K562 (cell line): ENCODE data around the gene OVCA2. TPM values are rescaled to one million over a fixed set of nuclear protein-coding genes. Genes with fewer than 3 reads are reported as not detected.

Experiments
- ATAC-seq: fragments of 200-7000 bp; cut with Tn5 transposase; 3 replicates; pipeline ENCODE4 v1.9.1; 2020; ENCODE audit warnings: moderate library complexity
- BruUV-seq: library from RNA; stranded (reverse); fragments of 400-500 nt; replicated peaks from 2 replicates; lab custom pipeline; 2021; lab: Mats Ljungman, UMichigan
- CTCF ChIA-PET: fragments of 300-600 bp; formaldehyde crosslinking; extraction: SDS; loops from one replicate; lab custom pipeline; 2021; ENCODE audit warnings: low intra/inter-chr PET ratio; lab: Yijun Ruan, JAX
- POLR2A ChIA-PET: fragments of 300-600, 350-650 bp; sonication (Branson Sonifier 250); formaldehyde crosslinking; extraction: SDS; loops from one replicate; lab custom pipeline; 2021; ENCODE audit warnings: antibody characterized with exemption, inconsistent platforms; lab: Yijun Ruan, JAX
- DNase-seq, 4 experiments: peaks; one replicate each; pipeline versions ENCODE4 v3.0.0 to v3.0.0-alpha.2; 2011 to 2018; ENCODE audit warnings: low spot score in 3 of 4, mixed read lengths in 3 of 4; ENCODE audit errors: extremely low read depth in 1 of 4
- FAIRE-seq: peaks from 2 replicates; lab custom pipeline; 2011; peaks lifted over from hg19 to GRCh38; lab: Jason Lieb, UNC
- H2AFZ ChIP-seq: 2 replicates; pipeline ENCODE4 v1.6.0; 2011; ENCODE audit warnings: low read depth, low read length, control low read depth, inconsistent platforms
- H3K27ac ChIP-seq: fragments of 200-600 bp; 3 replicates; pipeline ENCODE4 v1.8.0; 2011; ENCODE audit warnings: low read depth, mild to moderate bottlenecking, control low read depth, inconsistent platforms, low read length, moderate library complexity, mixed read lengths; ENCODE audit errors: extremely low read depth
- H3K27me3 ChIP-seq, 2 experiments: fragments of 300-600 bp in 1 of 2; 2 replicates in 1 of 2; 3 replicates in 1 of 2; pipeline versions ENCODE4 v1.6.0 to v1.8.0; 2011; ENCODE audit warnings: inconsistent platforms in 2 of 2, low read length in 2 of 2, mild to moderate bottlenecking in 1 of 2, mixed read lengths in 1 of 2, moderate library complexity in 1 of 2; ENCODE audit not compliant: control insufficient read depth in 2 of 2, insufficient read depth in 2 of 2
- H3K36me3 ChIP-seq: fragments of 300-600 bp; 3 replicates; pipeline ENCODE4 v1.8.0; 2011; ENCODE audit warnings: mild to moderate bottlenecking, low read length, inconsistent platforms; ENCODE audit not compliant: control insufficient read depth, insufficient read depth
- H3K4me1 ChIP-seq, 2 experiments: fragments of 200-600 bp in 1 of 2; replicated peaks in 1 of 2; 2 replicates in 1 of 2; 3 replicates in 1 of 2; pipeline versions ENCODE4 v1.5.1 to v1.8.0; 2011; ENCODE audit warnings: inconsistent platforms in 2 of 2, low read length in 2 of 2, mild to moderate bottlenecking in 1 of 2, mixed read lengths in 1 of 2, moderate library complexity in 1 of 2; ENCODE audit not compliant: control insufficient read depth in 2 of 2, insufficient read depth in 2 of 2
- H3K4me2 ChIP-seq: 2 replicates; pipeline ENCODE4 v1.6.1; 2011; ENCODE audit warnings: low read length, control low read depth, inconsistent platforms, mixed read lengths; ENCODE audit not compliant: insufficient read depth
- H3K4me3 ChIP-seq: fragments of 200-600 bp; sonication (generic), shearing (Covaris generic); 2 replicates; pipeline ENCODE4 v1.5.1; 2016; ENCODE audit warnings: control low read depth, inconsistent platforms
- H3K79me2 ChIP-seq: fragments of 200-600 bp; 3 replicates; pipeline ENCODE4 v1.8.0; 2011; ENCODE audit warnings: low read length, inconsistent platforms; ENCODE audit not compliant: control insufficient read depth, insufficient read depth
- H3K9ac ChIP-seq, 2 experiments: 2 replicates each; pipeline versions ENCODE4 v1.6.0 to v1.6.1; 2011; ENCODE audit warnings: low read depth in 2 of 2, low read length in 2 of 2, control low read depth in 1 of 2, inconsistent platforms in 1 of 2, mild to moderate bottlenecking in 1 of 2, mixed read lengths in 1 of 2; ENCODE audit not compliant: insufficient read depth in 1 of 2
- H3K9me1 ChIP-seq: one replicate; pipeline ENCODE4 v1.6.0; 2011; ENCODE audit warnings: inconsistent platforms, mild to moderate bottlenecking, low read length, moderate library complexity; ENCODE audit not compliant: control insufficient read depth, insufficient read depth
- H3K9me3 ChIP-seq: replicated peaks from 2 replicates; pipeline ENCODE4 v1.5.1; 2011; ENCODE audit warnings: low read depth, low read length, inconsistent platforms; ENCODE audit not compliant: control insufficient read depth, insufficient read depth
- H4K20me1 ChIP-seq: replicated peaks from 2 replicates; pipeline ENCODE4 v1.6.1; 2011; ENCODE audit warnings: low read length, inconsistent platforms, mixed read lengths; ENCODE audit not compliant: control insufficient read depth, insufficient read depth
- ADNP ChIP-seq: fragments of 200-800 bp; sonication (Bioruptor generic); IDR thresholded peaks from 2 replicates; pipeline ENCODE4 v1.6.1; 2016; ENCODE audit warnings: missing genetic modification characterization, missing compliant biosample characterization
- ARID3B ChIP-seq: fragments of 250-450 bp; sonication (Bioruptor Pico); IDR thresholded peaks from 2 replicates; pipeline ENCODE4 v1.4.0; 2020; ENCODE audit warnings: borderline replicate concordance
- BRD9 ChIP-seq: fragments of 450-650 bp; IDR thresholded peaks from 2 replicates; pipeline ENCODE4 v1.6.1; 2018; ENCODE audit warnings: low read depth; ENCODE audit not compliant: partially characterized antibody
- CBX5 ChIP-seq: IDR thresholded peaks from 2 replicates; pipeline ENCODE4 v1.6.1; 2014; ENCODE audit warnings: low read depth, borderline replicate concordance
- CREB1 ChIP-seq, 2 experiments: sonication (generic) in 1 of 2; formaldehyde crosslinking in 1 of 2; IDR thresholded peaks; 2 replicates each; pipeline versions ENCODE4 v1.6.1 to v1.8.0; 2012 to 2022; ENCODE audit warnings: inconsistent platforms in 1 of 2, mild to moderate bottlenecking in 1 of 2, missing genetic modification reagents in 1 of 2, moderate library complexity in 1 of 2
- EP300 ChIP-seq: IDR thresholded peaks from 2 replicates; pipeline ENCODE4 v1.6.1; 2012; ENCODE audit warnings: low read length, improper control_type of control experiment
- FOXA3 ChIP-seq, 2 experiments: fragments of 450-650 bp in 1 of 2; sonication (generic) in 1 of 2; formaldehyde crosslinking; IDR thresholded peaks in 1 of 2; conservative IDR thresholded peaks in 1 of 2; 2 replicates each; pipeline versions ENCODE4 v1.4.0 to v1.8.0; 2020 to 2022; ENCODE audit warnings: mild to moderate bottlenecking in 2 of 2, missing genetic modification reagents in 1 of 2
- HMG20B ChIP-seq: fragments of 250-450 bp; sonication (Bioruptor Pico); IDR thresholded peaks from 2 replicates; pipeline ENCODE4 v1.5.0; 2021; ENCODE audit warnings: mild to moderate bottlenecking
- LARP7 ChIP-seq: fragments of 450-650 bp; IDR thresholded peaks from 2 replicates; pipeline ENCODE4 v1.6.1; 2016
- MEF2A ChIP-seq: IDR thresholded peaks from 2 replicates; pipeline ENCODE4 v1.6.1; 2011; ENCODE audit warnings: low read depth, mild to moderate bottlenecking, low read length, moderate library complexity; ENCODE audit not compliant: control insufficient read depth
- MTA2 ChIP-seq: fragments of 450-650 bp; IDR thresholded peaks from 2 replicates; pipeline ENCODE4 v1.6.1; 2016; ENCODE audit warnings: low read depth
- MYNN ChIP-seq, 2 experiments: sonication (generic); formaldehyde crosslinking in 1 of 2; IDR thresholded peaks; 2 replicates each; pipeline versions ENCODE4 v1.5.0 to v1.6.1; 2016 to 2020; ENCODE audit warnings: antibody characterized with exemption in 1 of 2, missing genetic modification reagents in 1 of 2
- NR2C1 ChIP-seq, 2 experiments: fragments of 450-650 bp; IDR thresholded peaks; 2 replicates each; pipeline ENCODE4 v1.6.1; 2017; ENCODE audit warnings: mild to moderate bottlenecking in 2 of 2, antibody characterized with exemption in 1 of 2, inconsistent platforms in 1 of 2, missing compliant biosample characterization in 1 of 2, missing genetic modification characterization in 1 of 2
- NR2C2 ChIP-seq, 2 experiments: fragments of 200-800 bp in 1 of 2; sonication (Bioruptor generic) in 1 of 2; sonication (generic) in 1 of 2; formaldehyde crosslinking in 1 of 2; IDR thresholded peaks; 2 replicates each; pipeline versions ENCODE4 v1.6.1 to v1.8.0; 2016 to 2022; ENCODE audit warnings: mild to moderate bottlenecking in 1 of 2, missing compliant biosample characterization in 1 of 2, missing genetic modification characterization in 1 of 2, missing genetic modification reagents in 1 of 2
- SMAD1 ChIP-seq: fragments of 150-350 bp; IDR thresholded peaks from 2 replicates; pipeline ENCODE4 v1.6.1; 2014; ENCODE audit warnings: low read length, low read depth; ENCODE audit not compliant: partially characterized antibody
- STAT5B ChIP-seq: fragments of 250-450 bp; sonication (Bioruptor Pico); IDR thresholded peaks from 2 replicates; pipeline ENCODE4 v1.8.0; 2021; ENCODE audit warnings: mild to moderate bottlenecking, inconsistent platforms
- ZNF511 ChIP-seq: sonication (generic); formaldehyde crosslinking; IDR thresholded peaks from 2 replicates; pipeline ENCODE4 v1.8.0; 2022; ENCODE audit warnings: mild to moderate bottlenecking, missing genetic modification reagents
- WGBS: fragments of 100-300 bp; shearing (Covaris generic); methylation state at CpG from one replicate; pipeline ENCODE4 v1.1.6; 2016; ENCODE audit warnings: low coverage, mixed read lengths; ENCODE audit not compliant: insufficient coverage; ENCODE audit errors: missing lambda C conversion rate; 5-methylcytosine and 5-hydroxymethylcytosine counted together
- in situ Hi-C: fragments of 300-500 bp; cut with MboI; formaldehyde crosslinking; loops from 4 replicates; pipeline ENCODE4 v1.15.0; 2018; ENCODE audit warnings: inconsistent platforms, mixed read lengths
- intact Hi-C: fragments of 100-400 bp; cut with micrococcal nuclease; formaldehyde crosslinking; loops from 2 replicates; pipeline ENCODE4 v1.14.2; 2022
- polyA plus RNA-seq, 8 experiments: library from polyadenylated mRNA; depleted of rRNA in 4 of 8; stranded (reverse) in 5 of 8; unstranded in 3 of 8; fragments of >200 nt; fragmentation: Nextera tagmentation in 2 of 8; fragmentation: Illumina TruSeq in 1 of 8; extraction: Ambion mirVana in 2 of 8; extraction: Trizol in 1 of 8; gene quantifications; 2 replicates each; pipeline versions ENCODE4 v1.2.1 to v1.2.3, GENCODE V29; 2011 to 2014; ENCODE audit warnings: inconsistent platforms in 1 of 8, missing spikeins in 1 of 8
- total RNA-seq, 7 experiments: library from RNA; depleted of rRNA in 6 of 7; stranded (reverse); fragments of >200 nt in 6 of 7; fragmentation: Illumina TruSeq in 2 of 7; extraction: Trizol in 2 of 7; gene quantifications; 2 replicates each; pipeline versions ENCODE4 v1.2.1 to v1.2.3, GENCODE V29; 2011 to 2021; ENCODE audit warnings: low replicate concordance in 1 of 7

Gene OVCA2
- total and polyA plus RNA-seq, 9 of the 15 experiments (the other 6 are each of a cell fraction or from before 2014, with no cell fraction given): 3.0 to 23.7 (median 14.1) TPM

DNA sequence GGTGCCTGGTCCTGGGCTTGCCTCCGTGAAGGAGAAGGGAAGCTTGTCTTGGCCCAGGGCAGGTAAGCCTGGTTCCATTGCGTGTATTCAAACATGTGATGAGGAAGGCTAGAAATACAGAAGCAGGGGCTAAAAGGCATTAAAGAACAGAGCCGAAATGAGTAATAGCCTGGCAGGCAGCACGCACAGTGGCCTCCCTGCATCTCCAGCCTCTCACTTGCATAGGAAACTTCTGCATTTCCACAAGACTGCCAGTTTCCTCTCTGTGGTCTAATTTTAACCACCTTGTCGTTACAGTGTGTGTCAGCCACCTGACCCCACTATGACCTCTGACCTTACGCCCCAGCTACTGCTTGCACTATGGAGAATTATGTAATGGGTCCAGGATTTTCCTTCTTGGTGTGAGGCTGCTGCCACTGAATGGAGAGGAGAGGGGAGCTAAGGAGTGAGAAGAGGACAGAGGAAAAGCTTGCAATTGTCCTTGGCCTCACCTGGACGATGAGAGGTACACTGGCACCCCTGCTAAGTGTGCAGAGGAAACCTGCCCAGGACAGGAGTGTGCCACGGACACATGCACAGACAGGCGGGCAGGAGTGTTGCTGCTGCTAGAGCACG is 45.9 kb downstream of the OVCA2 start:
- intact Hi-C loops: no loop called here
- in situ Hi-C loops: no loop called here
- BruUV-seq: no TSS peak
- no peak for FAIRE-seq
- Histone ChIP-seq H3K27ac (no peak overlapping the region), H3K79me2 (no peaks in the 10 kb centered on the region), H3K9me3 (no peaks in the 10 kb centered on the region), H3K4me1 (peaks cover 34 to 46% of the 10 kb centered on the region in 2 experiments), H3K4me2 (no peak overlapping the region), H4K20me1 (no peaks in the 10 kb centered on the region; the same call in 1 of the 2 replicates), H3K9me1 (peaks cover 1% of the 10 kb centered on the region), H3K27me3 (no peaks in the 10 kb centered on the region), H3K4me3 (no peak overlapping the region), H3K9ac (peak overlapping the region in 1 of 2 experiments; percentile 76; a peak in 1 of 4 replicates), H2AFZ (no peak overlapping the region), H3K36me3 (peaks cover 10% of the 10 kb centered on the region; the same call in 1 of the 3 replicates)
- POLR2A ChIA-PET: interaction anchor here (0.5 kb wide), 1 partner anchor 371 kb away, joined by 3 read pairs; no protein-coding TSS in a partner anchor
- peak in 2 of 4 experiments; percentile 16 to 59 for DNase-seq
- TF ChIP-seq CREB1 (IDR thresholded peaks at IDR 0.05): no peak
- TF ChIP-seq CREB1 (CRISPR knock-in tag; IDR thresholded peaks at IDR 0.05): no peak
- TF ChIP-seq FOXA3 (CRISPR knock-in tag; conservative IDR thresholded peaks at IDR 0.05 in 1 of 2, IDR thresholded peaks at IDR 0.05 in 1 of 2): 0 out of 4 replicates have a peak, but pooled peaks of 1 of the 2 experiments have one; percentile 18
- TF ChIP-seq HMG20B (CRISPR knock-in tag): no peak
- peak; percentile 87 for TF ChIP-seq NR2C1 (IDR thresholded peaks at IDR 0.05)
- TF ChIP-seq NR2C1 (tag; IDR thresholded peaks at IDR 0.05): peak; percentile 90
- peak; percentile 31; the same call in 1 of the 2 replicates for TF ChIP-seq MEF2A
- TF ChIP-seq ARID3B (CRISPR knock-in tag): no peak
- peak; percentile 95 for TF ChIP-seq NR2C2 (CRISPR knock-in tag; IDR thresholded peaks at IDR 0.05)
- peak; percentile 82 for TF ChIP-seq NR2C2 (tag; IDR thresholded peaks at IDR 0.05)
- no peak for TF ChIP-seq STAT5B (CRISPR knock-in tag)
- no peak for TF ChIP-seq SMAD1
- no peak for TF ChIP-seq BRD9
- no peak for TF ChIP-seq EP300
- TF ChIP-seq CBX5: no peak
- TF ChIP-seq LARP7: no peak
- no peak for TF ChIP-seq MTA2
- no peak for TF ChIP-seq ZNF511
- TF ChIP-seq MYNN (IDR thresholded peaks at IDR 0.05): no peak
- no peak for TF ChIP-seq MYNN (CRISPR knock-in tag; IDR thresholded peaks at IDR 0.05)
- TF ChIP-seq ADNP (tag): no peak
- CTCF ChIA-PET: no interaction called here
- 55% methylated on average over 9 of the region's 10 CpGs for WGBS
- ATAC-seq: no peak
